HCT116 (cell line): ENCODE data around the gene SIX4. TPM values are rescaled to one million over a fixed set of nuclear protein-coding genes. Genes with fewer than 3 reads are reported as not detected.

Experiments used
- ATAC-seq: fragments of 200-7000 bp; cut with Tn5 transposase; 2 replicates; pipeline ENCODE4 v1.9.1; 2020; ENCODE audit warnings: mild to moderate bottlenecking, moderate library complexity
- BruUV-seq: library from RNA; stranded (reverse); fragments of 400-500 nt; replicated peaks from 2 replicates; lab custom pipeline; 2021; lab: Mats Ljungman, UMichigan
- CTCF ChIA-PET: fragments of 300-600 bp; sonication (Branson Sonifier 250); formaldehyde crosslinking; loops from one replicate; lab custom pipeline; 2021; ENCODE audit warnings: antibody characterized with exemption; lab: Charles Lee
- POLR2A ChIA-PET: fragments of 300-600, 350-600 bp; sonication (Branson Sonifier 250); formaldehyde crosslinking; loops from one replicate; lab custom pipeline; 2021; ENCODE audit warnings: antibody characterized with exemption; lab: Charles Lee
- RAD21 ChIA-PET, 2 experiments: fragments of 300-600 bp; sonication (Branson Sonifier 250); formaldehyde crosslinking; loops; one replicate each; lab custom pipeline; 2023; ENCODE audit warnings: low total read pairs in 2 of 2; ENCODE audit not compliant: uncharacterized antibody in 2 of 2, unreplicated experiment in 2 of 2, low non-redundant PET in 1 of 2; lab: Charles Lee
- DNase-seq: peaks from one replicate; pipeline ENCODE4 v3.0.0-alpha.2; 2010; ENCODE audit warnings: low read depth, low spot score
- H2AFZ ChIP-seq: fragments of 200-600 bp; shearing (Covaris generic), sonication (generic); 2 replicates; pipeline ENCODE4 v1.6.1; 2017; ENCODE audit warnings: low read depth, mixed run types, mixed read lengths, antibody characterized with exemption, low read length; ENCODE audit not compliant: poor library complexity, severe bottlenecking
- H3K27ac ChIP-seq: 2 replicates; pipeline ENCODE4 v1.5.1; 2012; ENCODE audit warnings: low read depth, low read length
- H3K27me3 ChIP-seq: fragments of 200-600 bp; sonication (generic); 2 replicates; pipeline ENCODE4 v1.6.1; 2016; ENCODE audit warnings: mixed run types, low read length, mixed read lengths; ENCODE audit not compliant: insufficient read depth
- H3K36me3 ChIP-seq, 2 experiments: fragments of 200-500 bp in 1 of 2; fragments of 200-600 bp in 1 of 2; sonication (Bioruptor generic) in 1 of 2; sonication (generic) in 1 of 2; 2 replicates each; pipeline versions ENCODE4 v1.5.1 to v1.6.1; 2014 to 2016; ENCODE audit warnings: low read length in 2 of 2, inconsistent platforms in 1 of 2, mixed read lengths in 1 of 2, mixed run types in 1 of 2; ENCODE audit not compliant: insufficient read depth in 2 of 2, control insufficient read depth in 1 of 2
- H3K4me1 ChIP-seq, 2 experiments: fragments of 200-600 bp in 1 of 2; sonication (generic) in 1 of 2; 2 replicates each; pipeline versions ENCODE4 v1.5.1 to v1.6.1; 2012 to 2017; ENCODE audit warnings: low read length in 2 of 2, inconsistent platforms in 1 of 2, mild to moderate bottlenecking in 1 of 2, mixed read lengths in 1 of 2, mixed run types in 1 of 2, moderate library complexity in 1 of 2; ENCODE audit not compliant: insufficient read depth in 2 of 2, control insufficient read depth in 1 of 2
- H3K4me2 ChIP-seq: fragments of 200-600 bp; sonication (generic); 2 replicates; pipeline ENCODE4 v1.6.1; 2017; ENCODE audit warnings: mixed run types, low read length, mixed read lengths
- H3K4me3 ChIP-seq, 2 experiments: fragments of 200-600 bp in 1 of 2; sonication (generic) in 1 of 2; replicated peaks in 1 of 2; 2 replicates each; pipeline ENCODE4 v1.5.1; 2011 to 2016; ENCODE audit warnings: low read length in 2 of 2, control low read depth in 1 of 2, low read depth in 1 of 2, mild to moderate bottlenecking in 1 of 2, mixed read lengths in 1 of 2, mixed run types in 1 of 2
- H3K79me2 ChIP-seq: fragments of 200-600 bp; sonication (generic); 2 replicates; pipeline ENCODE4 v1.6.1; 2017; ENCODE audit warnings: mild to moderate bottlenecking, mixed run types, low read length, moderate library complexity, mixed read lengths; ENCODE audit not compliant: insufficient read depth
- H3K9ac ChIP-seq: fragments of 200-600 bp; sonication (generic); 2 replicates; pipeline ENCODE4 v1.6.1; 2016; ENCODE audit warnings: low read length, mixed read lengths
- H3K9me2 ChIP-seq: fragments of 200-600 bp; sonication (generic), shearing (Covaris generic); 2 replicates; pipeline ENCODE4 v1.6.1; 2017; ENCODE audit warnings: mixed run types, mild to moderate bottlenecking, moderate library complexity; ENCODE audit not compliant: insufficient read depth
- H3K9me3 ChIP-seq, 2 experiments: fragments of 200-500 bp in 1 of 2; fragments of 200-600 bp in 1 of 2; sonication (Bioruptor generic) in 1 of 2; sonication (generic) in 1 of 2; 2 replicates each; pipeline ENCODE4 v1.6.1; 2014 to 2017; ENCODE audit warnings: low read length in 2 of 2, mixed read lengths in 2 of 2, inconsistent platforms in 1 of 2, low read depth in 1 of 2, mild to moderate bottlenecking in 1 of 2, mixed run types in 1 of 2, moderate library complexity in 1 of 2; ENCODE audit not compliant: control insufficient read depth in 1 of 2, insufficient read depth in 1 of 2
- H4K20me1 ChIP-seq: fragments of 200-600 bp; sonication (generic), shearing (Covaris generic); 2 replicates; pipeline ENCODE4 v1.6.1; 2017; ENCODE audit warnings: mixed run types, mild to moderate bottlenecking, moderate library complexity; ENCODE audit not compliant: insufficient read depth
- CBX3 ChIP-seq: IDR thresholded peaks from 2 replicates; pipeline ENCODE4 v1.6.1; 2012; ENCODE audit warnings: low read depth
- CEBPB ChIP-seq: IDR thresholded peaks from 2 replicates; pipeline ENCODE4 v1.6.1; 2012; ENCODE audit warnings: low read depth
- EGR1 ChIP-seq: IDR thresholded peaks from 2 replicates; pipeline ENCODE4 v1.6.1; 2012; ENCODE audit warnings: low read depth
- EZH2phosphoT487 ChIP-seq: fragments of 200-600 bp; IDR thresholded peaks from 2 replicates; pipeline ENCODE4 v1.6.1; 2018; ENCODE audit warnings: antibody characterized with exemption, borderline replicate concordance
- JUND ChIP-seq: IDR thresholded peaks from 2 replicates; pipeline ENCODE4 v1.6.1; 2012
- POLR2AphosphoS5 ChIP-seq: IDR thresholded peaks from 2 replicates; pipeline ENCODE4 v1.6.1; 2011; ENCODE audit warnings: mild to moderate bottlenecking, low read depth, low read length, moderate library complexity
- RAD21 ChIP-seq: IDR thresholded peaks from 2 replicates; pipeline ENCODE4 v1.6.1; 2012; ENCODE audit warnings: low read depth, mild to moderate bottlenecking
- SIN3A ChIP-seq: IDR thresholded peaks from 2 replicates; pipeline ENCODE4 v1.6.1; 2012; ENCODE audit warnings: low read depth
- SP1 ChIP-seq: IDR thresholded peaks from 2 replicates; pipeline ENCODE4 v1.6.1; 2012; ENCODE audit warnings: low read depth
- TCF7L2 ChIP-seq: IDR thresholded peaks from 2 replicates; pipeline ENCODE4 v1.7.0; 2011; ENCODE audit warnings: borderline replicate concordance, inconsistent platforms; ENCODE audit not compliant: insufficient read depth, insufficient read length; ENCODE audit errors: extremely low read depth
- YY1 ChIP-seq: IDR thresholded peaks from 2 replicates; pipeline ENCODE4 v1.6.1; 2011; ENCODE audit warnings: low read length, low read depth, moderate library complexity, mild to moderate bottlenecking; ENCODE audit not compliant: insufficient replicate concordance; ENCODE audit errors: extremely low read depth
- ZFX ChIP-seq: fragments of 450-650 bp; IDR thresholded peaks from 2 replicates; pipeline ENCODE4 v1.6.1; 2017
- ZNF274 ChIP-seq: fragments of 200-500 bp; sonication (Bioruptor generic); IDR thresholded peaks from 2 replicates; pipeline ENCODE4 v1.6.1; 2014; ENCODE audit warnings: mild to moderate bottlenecking, low read depth, low read length, inconsistent platforms
- intact Hi-C: fragments of 100-400 bp; cut with micrococcal nuclease; formaldehyde crosslinking; loops from 2 replicates; pipeline ENCODE4 v1.10.0; 2022
- total RNA-seq: library from RNA; stranded (reverse); gene quantifications from one replicate; pipeline ENCODE4 v1.2.1, GENCODE V29; 2021; ENCODE audit not compliant: unreplicated experiment
- TF ChIP-seq, protein P1 (sequence below): IDR thresholded peaks from 2 replicates; pipeline ENCODE4 v1.6.1; 2011; ENCODE audit warnings: mild to moderate bottlenecking, low read length, moderate library complexity; ENCODE audit not compliant: insufficient replicate concordance; ENCODE audit errors: extremely low read depth
- TF ChIP-seq, protein P2 (sequence below): IDR thresholded peaks from 2 replicates; pipeline ENCODE4 v1.6.1; 2012; ENCODE audit warnings: low read depth

SIX4 gene
- total RNA-seq, 1 experiment from 2014 or later: 24.5 TPM

DNA sequence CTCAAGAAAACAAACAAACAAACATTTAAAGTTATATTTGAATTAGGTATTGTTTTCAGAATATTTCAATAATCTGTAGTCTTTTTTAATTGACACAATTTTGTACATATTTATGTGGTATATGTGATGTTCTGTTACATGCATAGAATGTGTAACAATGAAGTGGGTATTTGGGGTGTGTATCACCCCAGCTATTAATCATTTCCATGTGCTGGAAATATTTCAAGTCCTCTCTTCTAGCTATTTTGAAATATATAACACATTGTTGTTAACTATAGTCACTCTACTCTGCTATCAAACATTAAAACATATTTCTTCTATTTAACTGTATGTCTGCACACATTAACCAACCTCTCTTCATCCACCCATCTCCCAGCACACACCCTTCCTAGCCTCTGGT is 42.9 kb downstream of the SIX4 start:
- no peaks in the 10 kb centered on the region for H3K36me3 ChIP-seq
- TF ChIP-seq JUND: no peak
- no peak for TF ChIP-seq POLR2AphosphoS5
- TF ChIP-seq CEBPB: no peak
- no peak for TF ChIP-seq ZNF274
- no peak for TF ChIP-seq ZFX
- no peak for TF ChIP-seq SP1
- TF ChIP-seq EZH2phosphoT487: no peak
- TF ChIP-seq EGR1: no peak
- TF ChIP-seq SIN3A: no peak
- no peak for TF ChIP-seq YY1
- no peak for TF ChIP-seq RAD21
- TF ChIP-seq CBX3: no peak
- TF ChIP-seq, protein P1, sequence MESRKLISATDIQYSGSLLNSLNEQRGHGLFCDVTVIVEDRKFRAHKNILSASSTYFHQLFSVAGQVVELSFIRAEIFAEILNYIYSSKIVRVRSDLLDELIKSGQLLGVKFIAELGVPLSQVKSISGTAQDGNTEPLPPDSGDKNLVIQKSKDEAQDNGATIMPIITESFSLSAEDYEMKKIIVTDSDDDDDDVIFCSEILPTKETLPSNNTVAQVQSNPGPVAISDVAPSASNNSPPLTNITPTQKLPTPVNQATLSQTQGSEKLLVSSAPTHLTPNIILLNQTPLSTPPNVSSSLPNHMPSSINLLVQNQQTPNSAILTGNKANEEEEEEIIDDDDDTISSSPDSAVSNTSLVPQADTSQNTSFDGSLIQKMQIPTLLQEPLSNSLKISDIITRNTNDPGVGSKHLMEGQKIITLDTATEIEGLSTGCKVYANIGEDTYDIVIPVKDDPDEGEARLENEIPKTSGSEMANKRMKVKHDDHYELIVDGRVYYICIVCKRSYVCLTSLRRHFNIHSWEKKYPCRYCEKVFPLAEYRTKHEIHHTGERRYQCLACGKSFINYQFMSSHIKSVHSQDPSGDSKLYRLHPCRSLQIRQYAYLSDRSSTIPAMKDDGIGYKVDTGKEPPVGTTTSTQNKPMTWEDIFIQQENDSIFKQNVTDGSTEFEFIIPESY: no peak
- no peak for TF ChIP-seq TCF7L2
- TF ChIP-seq, protein P2, sequence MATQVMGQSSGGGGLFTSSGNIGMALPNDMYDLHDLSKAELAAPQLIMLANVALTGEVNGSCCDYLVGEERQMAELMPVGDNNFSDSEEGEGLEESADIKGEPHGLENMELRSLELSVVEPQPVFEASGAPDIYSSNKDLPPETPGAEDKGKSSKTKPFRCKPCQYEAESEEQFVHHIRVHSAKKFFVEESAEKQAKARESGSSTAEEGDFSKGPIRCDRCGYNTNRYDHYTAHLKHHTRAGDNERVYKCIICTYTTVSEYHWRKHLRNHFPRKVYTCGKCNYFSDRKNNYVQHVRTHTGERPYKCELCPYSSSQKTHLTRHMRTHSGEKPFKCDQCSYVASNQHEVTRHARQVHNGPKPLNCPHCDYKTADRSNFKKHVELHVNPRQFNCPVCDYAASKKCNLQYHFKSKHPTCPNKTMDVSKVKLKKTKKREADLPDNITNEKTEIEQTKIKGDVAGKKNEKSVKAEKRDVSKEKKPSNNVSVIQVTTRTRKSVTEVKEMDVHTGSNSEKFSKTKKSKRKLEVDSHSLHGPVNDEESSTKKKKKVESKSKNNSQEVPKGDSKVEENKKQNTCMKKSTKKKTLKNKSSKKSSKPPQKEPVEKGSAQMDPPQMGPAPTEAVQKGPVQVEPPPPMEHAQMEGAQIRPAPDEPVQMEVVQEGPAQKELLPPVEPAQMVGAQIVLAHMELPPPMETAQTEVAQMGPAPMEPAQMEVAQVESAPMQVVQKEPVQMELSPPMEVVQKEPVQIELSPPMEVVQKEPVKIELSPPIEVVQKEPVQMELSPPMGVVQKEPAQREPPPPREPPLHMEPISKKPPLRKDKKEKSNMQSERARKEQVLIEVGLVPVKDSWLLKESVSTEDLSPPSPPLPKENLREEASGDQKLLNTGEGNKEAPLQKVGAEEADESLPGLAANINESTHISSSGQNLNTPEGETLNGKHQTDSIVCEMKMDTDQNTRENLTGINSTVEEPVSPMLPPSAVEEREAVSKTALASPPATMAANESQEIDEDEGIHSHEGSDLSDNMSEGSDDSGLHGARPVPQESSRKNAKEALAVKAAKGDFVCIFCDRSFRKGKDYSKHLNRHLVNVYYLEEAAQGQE: no peak
- ChIA-PET POLR2A (no interaction called here), RAD21 (no interaction called here), CTCF (no interaction called here)
- no peaks in the 10 kb centered on the region for H3K9me3 ChIP-seq
- no peak overlapping the region for H3K9ac ChIP-seq
- H3K9me2 ChIP-seq: no peaks in the 10 kb centered on the region
- no peak overlapping the region for H3K27ac ChIP-seq
- no peaks in the 10 kb centered on the region for H3K79me2 ChIP-seq
- H3K4me2 ChIP-seq: no peak overlapping the region
- H3K4me1 ChIP-seq: no peaks in the 10 kb centered on the region
- DNase-seq: no peak
- BruUV-seq: no TSS peak
- ATAC-seq: no peak
- H3K4me3 ChIP-seq: no peak overlapping the region
- no peak overlapping the region for H2AFZ ChIP-seq
- no peaks in the 10 kb centered on the region for H3K27me3 ChIP-seq
- no peaks in the 10 kb centered on the region for H4K20me1 ChIP-seq
- intact Hi-C loops: no loop called here
